GM19463 (cell line): ENCODE measurements around the gene KDM6B.
A peak's percentile ranks its signal among the peaks of the same experiment; 100 is the strongest.
"Not testable (repeated sequence)": the region's sequence is repeated elsewhere in the genome, so short reads cannot be mapped to it uniquely, and the experiment has no call there.

Experiments used
- ATAC-seq: cut with Tn5 transposase; IDR thresholded peaks from one replicate; pipeline ENCODE4 v1.9.1; 2021; ENCODE audit warnings: mild to moderate bottlenecking, moderate library complexity; ENCODE audit not compliant: unreplicated experiment

Gene KDM6B

DNA sequence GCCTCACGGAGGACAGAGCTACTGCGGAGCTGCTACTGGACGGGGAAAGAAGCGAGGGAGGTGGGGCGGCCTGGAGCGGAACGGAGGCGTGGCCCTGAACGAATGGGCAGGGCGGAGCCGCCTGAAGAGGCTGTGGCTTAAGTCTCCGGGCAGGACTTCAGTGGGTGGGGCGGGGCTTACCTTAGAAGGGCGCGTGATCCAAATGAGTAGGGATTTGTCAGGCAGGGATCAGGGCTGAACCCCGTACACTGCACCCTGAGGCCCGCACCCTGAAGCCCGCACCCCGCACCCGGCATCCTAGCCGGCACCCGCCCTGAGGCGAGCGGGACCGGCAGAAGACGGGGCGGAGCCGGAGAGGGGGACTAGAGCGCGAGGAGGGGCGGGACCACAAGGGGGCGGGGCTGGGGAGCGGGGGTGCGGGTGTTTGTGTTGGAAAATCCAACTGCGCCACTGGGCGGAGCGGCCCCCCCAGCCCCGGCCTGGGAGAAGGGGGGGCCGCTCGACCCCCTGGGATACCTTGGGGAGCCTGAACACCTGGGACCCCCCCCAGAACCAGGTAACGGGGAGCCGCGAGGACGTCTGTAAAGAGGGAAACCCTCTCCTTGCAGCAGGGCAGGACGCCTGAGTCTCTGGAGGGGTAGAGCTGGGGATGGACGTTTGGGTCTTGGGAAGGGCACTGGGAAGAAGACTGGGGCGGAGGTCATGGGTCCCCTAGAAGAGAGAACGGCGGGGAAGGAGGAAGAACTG, at the start of gene KDM6B:
Gene KDM6B, plus strand, starts transcription at position 423 of the 747 bp plus-strand sequence. CDS start 11,338 bp downstream, outside the sequence.
- ATAC-seq = peak; percentile 48

GRCh38 chr17:7786866-7787265, 47.2 kb upstream of the KDM6B start:
- no peak for ATAC-seq

DNA sequence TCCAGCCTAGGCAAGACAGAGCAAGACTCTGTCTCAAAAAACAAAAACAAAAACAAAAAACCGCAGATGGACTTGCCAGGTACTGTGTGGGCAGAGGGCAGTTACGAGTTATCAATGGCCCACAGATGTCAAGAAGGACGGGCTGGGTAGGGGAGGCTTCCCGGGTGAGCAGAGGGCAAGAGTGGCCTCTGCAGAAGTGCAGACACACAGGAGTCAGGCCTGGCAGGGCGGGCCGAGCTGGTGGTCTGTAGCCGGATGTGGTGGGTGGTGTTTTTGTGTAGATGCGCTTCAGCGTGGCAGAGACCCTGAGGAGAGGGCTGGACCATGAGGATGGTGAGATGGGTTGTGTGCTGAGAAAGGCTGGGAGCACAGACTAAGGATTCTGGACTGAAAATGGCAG, 44.9 kb upstream of the KDM6B start:
- ATAC-seq = no peak

GRCh38 chr17:7790150-7790549, 43.9 kb upstream of the KDM6B start:
- ATAC-seq = no peak

DNA sequence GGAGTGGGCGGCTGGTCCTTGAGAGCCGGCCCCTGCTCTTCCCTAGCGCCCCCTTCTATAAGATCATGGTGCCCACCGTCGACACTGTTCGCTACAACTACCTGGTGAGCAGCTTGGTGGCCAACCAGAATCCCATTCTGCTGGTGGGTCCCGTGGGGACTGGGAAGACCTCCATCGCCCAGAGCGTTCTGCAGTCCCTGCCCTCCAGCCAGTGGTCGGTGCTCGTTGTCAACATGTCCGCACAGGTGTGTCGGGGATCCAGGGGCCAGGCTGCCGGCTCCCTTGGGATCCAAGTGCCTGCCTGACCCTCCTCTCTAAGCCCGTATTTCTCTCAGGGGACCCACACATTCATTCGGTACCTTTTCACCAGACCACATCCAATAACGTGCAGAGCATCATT, 41.4 kb upstream of the KDM6B start:
- no peak for ATAC-seq

GRCh38 chr17:7794075-7794663, 39.8 kb upstream of the KDM6B start:
- ATAC-seq = no peak

DNA sequence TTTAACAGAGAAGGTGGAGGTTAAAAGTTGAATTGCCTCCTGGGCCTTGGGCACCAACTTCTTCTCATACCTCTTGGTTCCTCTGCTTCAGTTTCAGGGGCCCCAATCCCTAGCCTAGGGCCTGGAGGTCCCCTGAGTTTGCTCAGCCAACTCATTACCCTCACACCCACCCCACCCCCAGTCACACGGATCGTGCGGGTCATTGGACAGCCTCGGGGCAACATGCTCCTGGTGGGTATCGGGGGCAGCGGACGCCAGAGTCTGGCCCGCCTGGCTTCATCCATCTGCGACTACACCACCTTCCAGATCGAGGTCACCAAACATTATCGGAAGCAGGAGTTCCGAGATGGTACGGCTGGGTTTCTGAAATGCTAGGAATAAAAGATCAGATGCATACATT, 36.0 kb upstream of the KDM6B start:
- ATAC-seq = no peak

GRCh38 chr17:7798839-7799238, 35.2 kb upstream of the KDM6B start:
- no peak for ATAC-seq

DNA sequence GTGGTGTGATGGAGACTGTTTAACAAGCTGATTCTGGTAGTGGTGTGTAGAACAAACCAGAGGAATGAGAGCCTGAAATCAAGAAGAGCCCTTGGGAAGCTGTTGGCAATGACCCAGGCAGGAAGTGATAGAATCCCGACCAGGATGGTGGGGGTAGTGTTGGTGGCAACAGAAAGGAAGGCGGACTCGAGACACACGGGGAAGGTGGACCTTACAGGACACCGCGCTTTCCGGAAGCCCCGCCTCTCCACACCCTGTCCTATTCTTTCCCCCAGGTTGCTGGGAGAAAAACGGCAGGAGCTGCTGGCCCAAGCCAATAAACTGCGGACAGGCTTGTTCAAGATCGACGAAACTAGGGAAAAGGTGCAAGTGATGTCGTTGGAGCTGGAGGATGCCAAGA, 30.0 kb upstream of the KDM6B start:
- ATAC-seq = no peak

GRCh38 chr17:7806587-7806986, 27.4 kb upstream of the KDM6B start:
- ATAC-seq = no peak

DNA sequence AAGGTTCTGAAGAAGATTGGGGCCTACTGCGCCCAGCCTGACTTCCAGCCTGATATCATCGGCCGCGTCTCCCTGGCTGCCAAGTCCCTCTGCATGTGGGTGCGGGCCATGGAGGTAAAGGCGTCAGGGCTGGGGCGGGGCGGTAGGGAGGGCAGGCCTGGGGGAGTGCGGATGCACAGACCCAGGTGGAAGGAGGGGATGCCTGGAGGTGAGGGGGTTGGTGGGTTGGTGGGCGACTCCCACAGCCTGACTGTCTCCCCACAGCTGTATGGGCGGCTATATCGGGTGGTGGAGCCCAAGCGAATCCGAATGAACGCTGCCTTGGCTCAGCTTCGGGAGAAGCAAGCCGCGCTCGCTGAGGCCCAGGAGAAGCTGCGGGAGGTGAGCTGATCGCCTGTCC, 26.8 kb upstream of the KDM6B start:
- no peak for ATAC-seq

GRCh38 chr17:7809086-7809790, 24.8 kb upstream of the KDM6B start:
- ATAC-seq = no peak

GRCh38 chr17:7809791-7810343, 24.1 kb upstream of the KDM6B start:
- not testable (repeated sequence) for ATAC-seq

DNA sequence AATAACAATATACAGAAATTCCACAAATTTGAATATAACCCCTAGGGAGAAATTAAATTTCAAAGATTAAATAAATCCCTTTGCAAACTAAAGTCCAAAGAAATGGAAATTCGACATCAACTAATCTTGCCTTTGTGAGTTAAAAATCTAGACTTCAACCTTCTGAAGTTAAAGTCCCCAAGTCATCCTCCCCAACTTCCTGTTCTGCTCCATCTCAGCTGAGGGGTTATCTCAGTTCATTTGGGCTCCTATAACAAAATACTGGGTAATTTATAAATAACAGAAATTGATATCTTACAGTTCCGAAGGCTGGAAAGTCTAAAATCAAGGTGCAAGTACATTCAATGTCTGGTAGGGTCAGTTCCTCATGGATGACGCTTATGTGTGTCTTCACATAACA, 22.8 kb upstream of the KDM6B start:
- no peak for ATAC-seq

DNA sequence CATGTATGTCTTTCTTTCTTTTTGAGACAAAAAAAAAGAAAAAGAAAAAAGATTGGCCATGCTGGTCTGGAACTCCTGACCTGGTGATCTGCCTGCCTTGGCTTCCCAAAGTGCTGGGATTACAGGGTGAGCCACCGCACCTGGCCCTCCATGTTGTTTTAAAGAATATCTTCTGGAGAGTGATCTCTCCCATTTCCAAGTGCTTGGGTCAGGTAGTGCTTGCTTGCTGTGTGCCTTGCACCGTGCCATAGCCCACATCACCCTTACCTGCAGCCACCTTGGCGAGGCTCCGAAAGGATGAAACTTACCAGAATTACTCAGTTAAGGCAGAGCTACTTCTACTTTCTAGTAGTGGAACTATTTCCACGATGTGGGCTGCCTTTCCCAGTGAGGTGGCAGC, 19.0 kb upstream of the KDM6B start:
- ATAC-seq = no peak

- no peak for ATAC-seq
Observed at GRCh38 chr17:7816926-7817642, 16.9 kb upstream of the KDM6B start.

DNA sequence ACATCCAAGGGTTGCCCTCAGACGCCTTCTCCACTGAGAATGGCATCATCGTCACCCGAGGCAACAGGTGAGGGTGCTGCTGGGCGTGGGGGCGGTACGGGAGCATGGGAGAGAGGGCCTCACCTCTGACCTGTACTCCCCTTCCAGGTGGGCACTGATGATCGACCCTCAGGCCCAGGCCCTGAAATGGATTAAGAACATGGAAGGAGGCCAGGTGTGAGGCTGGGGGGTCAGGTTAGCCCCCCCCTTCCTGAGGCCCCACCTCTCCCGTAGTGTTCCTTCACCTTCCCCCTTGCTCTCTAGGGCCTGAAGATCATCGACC, 16.4 kb upstream of the KDM6B start:
- ATAC-seq = no peak

DNA sequence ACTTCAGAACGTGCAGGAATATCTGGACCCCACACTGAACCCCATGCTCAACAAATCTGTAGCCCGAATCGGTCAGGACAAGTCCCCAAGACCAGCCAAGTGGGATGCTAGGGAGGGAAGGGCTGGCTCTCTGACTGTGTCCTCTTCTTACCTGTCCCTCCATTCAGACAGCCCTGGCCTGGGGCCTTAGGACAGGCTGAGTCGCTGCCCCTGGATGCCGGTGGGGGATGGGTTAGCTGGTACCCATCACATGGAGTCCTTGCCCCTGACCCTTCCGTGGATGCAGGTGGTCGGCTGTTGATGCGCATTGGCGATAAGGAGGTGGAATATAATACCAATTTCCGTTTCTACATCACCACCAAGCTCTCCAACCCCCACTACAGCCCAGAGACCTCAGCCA, 16.0 kb upstream of the KDM6B start:
- ATAC-seq = no peak

GRCh38 chr17:7818746-7819645, 15.0 kb upstream of the KDM6B start:
- ATAC-seq = no peak

- ATAC-seq = no peak
Observed at GRCh38 chr17:7820231-7820630, 13.8 kb upstream of the KDM6B start.
